HG02642 (cell line): ENCODE measurements around the gene ERG28.

ENCODE experiments used
- ATAC-seq: cut with Tn5 transposase; IDR thresholded peaks from one replicate; pipeline ENCODE4 v1.9.1; 2021; ENCODE audit warnings: mild to moderate bottlenecking; ENCODE audit not compliant: unreplicated experiment, poor library complexity

The ERG28 gene

DNA sequence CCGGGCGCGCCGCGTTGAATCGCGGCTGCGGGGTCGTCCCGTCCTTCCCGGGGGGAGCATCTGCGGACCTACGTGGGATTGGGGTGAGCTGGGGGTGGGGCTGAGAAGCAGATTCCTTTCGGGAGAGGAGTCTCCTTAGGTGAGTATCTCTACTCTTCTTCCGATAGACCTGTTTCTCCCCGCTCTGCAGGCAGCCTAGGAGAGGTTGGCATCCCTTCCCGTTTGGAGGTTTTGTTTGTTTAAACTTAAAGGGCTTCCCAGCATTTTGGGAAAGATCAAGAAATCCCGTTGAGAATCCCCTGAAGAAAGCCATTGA lies 781 bp upstream of the ERG28 start:
- no peak for ATAC-seq

GRCh38 chr14:75660238-75660629 lies 442 bp downstream of the ERG28 start:
- ATAC-seq, result no peak

DNA sequence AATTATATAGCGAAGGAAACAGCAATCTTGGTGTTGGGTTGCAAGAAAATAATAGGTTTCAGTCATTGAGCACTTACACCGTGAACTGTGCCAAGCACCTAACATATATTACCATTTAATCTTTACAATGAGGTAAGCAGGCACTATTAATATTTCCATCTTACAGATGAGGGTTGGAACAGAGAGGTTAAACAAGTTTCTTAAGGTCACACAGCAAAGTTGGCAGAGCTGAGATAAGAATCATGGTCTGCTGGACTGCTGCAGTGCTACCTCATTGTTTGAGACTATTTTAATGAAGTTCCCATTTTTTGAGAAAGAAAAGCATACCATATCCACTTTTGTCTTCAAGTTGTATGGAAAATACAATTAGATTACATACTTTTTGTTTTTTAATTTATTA lies 1.7 kb downstream of the ERG28 start:
- ATAC-seq, result no peak

- ATAC-seq, result no peak
Measured at GRCh38 chr14:75657331-75657730, 3.3 kb downstream of the ERG28 start.

GRCh38 chr14:75655235-75655634 lies 5.4 kb downstream of the ERG28 start:
- no peak for ATAC-seq

DNA sequence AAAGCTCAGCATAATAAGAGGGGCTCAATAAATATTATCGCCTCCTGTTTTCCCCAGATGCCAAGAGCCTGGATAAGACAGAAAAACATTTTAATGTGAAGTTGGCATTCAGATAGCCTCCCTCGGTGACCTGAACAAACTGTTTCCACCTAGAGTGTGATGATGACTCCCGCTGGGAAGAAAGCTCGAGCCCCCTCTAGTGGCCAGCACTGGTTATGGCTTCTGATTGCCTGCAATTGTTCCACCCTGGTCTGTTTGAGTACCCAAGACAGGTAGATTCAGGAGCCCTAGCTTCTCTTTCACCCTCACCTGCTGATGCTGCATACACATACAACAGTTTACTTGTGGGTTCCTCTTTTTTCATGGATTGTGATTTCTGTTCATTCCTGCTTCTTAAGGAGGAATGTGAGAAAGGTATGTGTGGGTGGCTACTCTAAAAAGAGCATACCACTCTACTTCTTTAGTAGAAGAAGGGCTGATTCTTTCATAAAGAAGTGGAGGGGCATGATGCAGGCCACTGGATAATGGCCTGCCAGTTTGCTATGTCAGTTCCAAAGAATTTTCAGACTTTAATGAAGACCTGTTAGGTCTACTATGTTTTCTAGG lies 6.4 kb downstream of the ERG28 start:
- ATAC-seq, result peak; percentile 75

GRCh38 chr14:75653563-75653962 lies 7.1 kb downstream of the ERG28 start:
- no peak for ATAC-seq

GRCh38 chr14:75650253-75651058 lies 10.2 kb downstream of the ERG28 start:
- ATAC-seq, result no peak

DNA sequence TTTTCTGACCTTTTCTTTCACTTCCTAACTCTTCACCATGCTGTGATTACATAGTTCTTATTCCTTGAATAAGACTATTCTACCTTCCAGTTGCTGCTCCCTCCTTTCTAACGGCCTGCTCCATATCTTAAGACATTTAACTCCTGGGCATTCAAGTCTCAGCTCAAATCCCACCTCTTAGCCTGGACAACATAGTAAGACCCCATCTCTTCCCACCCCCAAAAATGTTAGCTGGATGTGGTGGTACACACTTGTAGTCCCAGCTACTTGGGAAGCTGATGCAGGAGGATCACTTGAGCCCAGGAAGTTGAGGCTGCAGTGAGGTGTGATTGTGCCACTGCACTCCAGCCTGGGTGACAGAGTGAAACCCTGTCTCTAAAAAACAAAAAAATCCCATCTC lies 10.9 kb downstream of the ERG28 start:
- no peak for ATAC-seq

- ATAC-seq, result no peak
Measured at GRCh38 chr14:75649337-75649736, 11.3 kb downstream of the ERG28 start.

GRCh38 chr14:75648066-75648838 lies 12.4 kb downstream of the ERG28 start:
- no peak for ATAC-seq

GRCh38 chr14:75647640-75648039 lies 13.0 kb downstream of the ERG28 start:
- no peak for ATAC-seq

DNA sequence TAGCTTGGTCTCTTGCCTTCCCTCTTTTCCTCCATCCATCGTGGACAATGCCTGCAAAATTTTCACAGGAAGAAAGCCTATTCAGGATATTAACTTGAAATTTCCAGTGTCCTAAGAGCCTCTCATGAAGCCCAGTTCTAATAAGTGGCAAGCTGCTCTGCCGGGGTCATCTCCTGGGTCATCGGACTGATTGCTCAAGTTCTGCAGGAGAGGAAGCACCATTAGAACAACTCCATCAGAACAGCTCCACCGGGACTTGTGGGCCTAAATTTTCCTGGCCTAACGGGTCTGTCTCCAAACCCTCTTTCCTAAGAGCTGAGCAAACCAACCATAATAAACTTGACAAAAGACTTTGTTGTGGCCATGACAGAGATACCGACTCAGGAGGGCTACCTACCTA lies 13.9 kb downstream of the ERG28 start:
- no peak for ATAC-seq

- ATAC-seq, result no peak
Measured at GRCh38 chr14:75645056-75645455, 15.6 kb downstream of the ERG28 start.

- ATAC-seq, result no peak
Measured at GRCh38 chr14:75643985-75644384, 16.7 kb downstream of the ERG28 start.

- ATAC-seq, result no peak
Measured at GRCh38 chr14:75640876-75641275, 19.8 kb downstream of the ERG28 start.

GRCh38 chr14:75636100-75636692 lies 24.5 kb downstream of the ERG28 start:
- ATAC-seq, result no peak

DNA sequence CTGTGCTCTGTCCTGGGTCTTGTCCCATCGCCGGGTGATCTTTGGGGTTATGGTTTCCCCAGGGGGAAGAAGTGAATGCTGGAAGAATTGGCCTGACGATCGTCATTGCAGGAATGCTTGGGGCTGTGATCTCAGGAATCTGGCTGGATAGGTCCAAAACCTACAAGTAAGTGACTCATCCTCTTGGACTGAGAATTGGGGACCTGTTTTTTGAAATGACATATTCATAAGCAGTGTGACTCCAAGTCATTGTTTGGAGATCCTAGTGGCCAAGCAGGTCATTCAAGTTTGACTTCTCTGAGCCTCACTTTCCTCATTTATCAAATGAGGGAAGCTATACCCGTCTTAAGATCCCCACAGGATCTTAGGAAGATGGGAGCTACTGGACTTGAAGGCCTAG lies 25.8 kb downstream of the ERG28 start:
- ATAC-seq, result no peak

GRCh38 chr14:75631453-75631831 lies 29.2 kb downstream of the ERG28 start:
- no peak for ATAC-seq

GRCh38 chr14:75630695-75631452 lies 29.8 kb downstream of the ERG28 start:
- no peak for ATAC-seq
